Measurements from ENCODE around the gene CD2AP.

Gene CD2AP

DNA sequence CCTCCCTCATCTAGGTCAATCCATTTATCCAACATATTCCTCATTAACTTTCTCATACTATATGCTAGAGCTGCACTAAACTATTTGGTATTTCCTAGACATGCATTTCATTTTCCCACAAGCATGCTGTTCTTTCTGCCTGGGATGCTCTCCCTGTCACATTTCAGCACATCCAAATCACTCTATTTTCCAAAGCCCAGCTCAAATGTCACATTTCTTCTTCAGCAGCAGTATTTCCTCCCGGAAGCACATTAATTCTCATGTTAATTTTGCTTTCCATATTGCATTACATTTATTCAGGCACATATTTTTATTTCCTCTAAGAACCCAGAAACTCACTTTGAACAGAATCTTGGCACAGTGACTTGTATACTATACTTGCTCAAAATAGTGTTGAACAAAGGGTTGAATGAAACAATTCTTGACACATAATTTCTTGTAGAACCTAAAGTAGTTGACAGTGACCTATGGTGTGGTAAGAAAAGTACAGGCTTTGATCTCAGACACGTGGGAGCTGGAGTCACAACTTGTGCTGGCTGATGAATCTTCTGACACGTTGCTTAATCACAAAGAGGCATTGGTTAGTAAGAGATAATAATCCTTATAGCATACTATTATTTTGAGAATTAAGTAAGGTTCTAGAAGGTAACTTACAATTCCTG is 30.8 kb upstream of the CD2AP start:
- TF ChIP-seq POLR2AphosphoS5 (IDR thresholded peaks at IDR 0.05; ENCODE audit: low read depth, low read length) (no peak), TAF1 (IDR thresholded peaks at IDR 0.05; ENCODE audit: borderline replicate concordance, low read depth, low read length) (no peak), POLR2A (IDR thresholded peaks at IDR 0.05; ENCODE audit: low read depth, low read length) (no peak)
- no peak for DNase-seq (ENCODE audit: insufficient read length)
- FAIRE-seq = no peak

- DNase-seq (ENCODE audit: insufficient read length) (no peak), FAIRE-seq (no peak)
- TF ChIP-seq POLR2A (IDR thresholded peaks at IDR 0.05; ENCODE audit: low read depth, low read length) (no peak), TAF1 (IDR thresholded peaks at IDR 0.05; ENCODE audit: borderline replicate concordance, low read depth, low read length) (no peak), POLR2AphosphoS5 (IDR thresholded peaks at IDR 0.05; ENCODE audit: low read depth, low read length) (no peak)
These were observed 29.9 kb upstream of the CD2AP start for GRCh38 chr6:47447722-47448121.

DNA sequence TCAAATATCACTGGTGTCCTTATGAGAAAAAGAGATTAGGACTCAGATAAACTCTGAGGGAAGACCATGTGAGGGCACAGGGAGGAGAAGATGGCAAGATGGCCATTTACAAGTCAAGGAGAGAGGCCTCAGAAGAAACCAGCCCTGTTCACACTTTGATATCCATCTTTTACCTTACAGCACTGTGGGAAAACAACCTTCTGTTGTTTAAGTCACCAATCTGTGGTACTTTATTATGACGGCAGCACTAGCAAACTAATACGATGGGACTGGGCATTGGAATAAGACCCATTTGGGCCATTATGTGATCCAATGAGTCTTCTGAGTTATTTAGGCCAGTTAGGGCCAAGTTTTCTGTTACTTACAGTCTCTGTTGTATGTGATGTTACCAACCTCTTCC is 26.4 kb upstream of the CD2AP start:
- TF ChIP-seq TAF1 (IDR thresholded peaks at IDR 0.05; ENCODE audit: borderline replicate concordance, low read depth, low read length) (no peak), POLR2AphosphoS5 (IDR thresholded peaks at IDR 0.05; ENCODE audit: low read depth, low read length) (no peak), POLR2A (IDR thresholded peaks at IDR 0.05; ENCODE audit: low read depth, low read length) (no peak)
- FAIRE-seq (no peak), DNase-seq (ENCODE audit: insufficient read length) (no peak)

DNA sequence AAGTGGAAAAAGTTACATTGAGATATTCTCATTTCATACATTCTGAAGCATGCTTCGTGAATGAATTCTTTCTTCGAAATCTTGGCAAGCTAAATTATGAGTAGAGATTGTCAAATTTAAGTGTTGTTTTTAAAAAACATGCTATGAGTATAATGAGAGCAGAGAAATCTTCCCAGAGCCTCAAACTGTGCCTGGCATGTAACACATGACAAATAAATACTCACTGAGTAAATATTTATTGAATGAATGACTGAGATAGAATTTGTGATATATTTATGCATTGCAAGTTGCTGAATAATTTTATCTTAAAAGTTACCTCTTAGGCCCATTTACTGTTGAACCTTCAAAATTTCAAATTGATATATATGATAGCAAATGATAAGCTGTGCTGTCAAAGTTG is 24.7 kb upstream of the CD2AP start:
- no peak for DNase-seq (ENCODE audit: insufficient read length)
- FAIRE-seq = no peak
- TF ChIP-seq POLR2A (IDR thresholded peaks at IDR 0.05; ENCODE audit: low read depth, low read length) (no peak), POLR2AphosphoS5 (IDR thresholded peaks at IDR 0.05; ENCODE audit: low read depth, low read length) (no peak), TAF1 (IDR thresholded peaks at IDR 0.05; ENCODE audit: borderline replicate concordance, low read depth, low read length) (no peak)

DNA sequence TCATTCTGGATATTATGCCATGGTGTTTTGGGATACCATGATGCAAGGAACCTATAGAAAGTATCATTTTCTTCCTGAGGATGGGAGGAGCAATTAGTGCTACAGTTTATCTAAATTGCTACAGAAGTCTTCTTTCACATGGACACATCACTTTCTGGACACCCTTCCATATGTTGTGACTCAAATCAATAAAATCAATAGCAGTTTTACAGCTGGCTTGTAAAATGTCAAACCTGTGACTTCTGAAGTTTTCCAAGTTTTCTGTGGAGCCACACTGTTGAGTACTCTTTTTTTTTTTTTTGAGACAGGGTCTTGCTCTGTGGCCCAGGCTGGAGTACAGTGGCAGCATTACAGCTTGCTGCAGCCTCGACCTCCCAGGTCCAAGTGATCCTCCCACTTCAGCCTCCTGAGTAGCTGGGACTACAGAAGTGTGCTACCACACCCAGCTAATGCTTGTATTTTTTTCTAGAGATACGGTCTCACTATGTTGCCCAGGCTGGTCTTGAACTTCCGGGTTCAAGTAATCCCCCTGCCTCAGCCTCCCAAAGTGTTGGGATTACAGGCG is 24.1 kb upstream of the CD2AP start:
- DNase-seq (ENCODE audit: insufficient read length) = no peak
- TF ChIP-seq POLR2A (IDR thresholded peaks at IDR 0.05; ENCODE audit: low read depth, low read length) = no peak
- no peak for TF ChIP-seq TAF1 (IDR thresholded peaks at IDR 0.05; ENCODE audit: borderline replicate concordance, low read depth, low read length)
- no peak for TF ChIP-seq POLR2AphosphoS5 (IDR thresholded peaks at IDR 0.05; ENCODE audit: low read depth, low read length)
- FAIRE-seq = no peak

DNA sequence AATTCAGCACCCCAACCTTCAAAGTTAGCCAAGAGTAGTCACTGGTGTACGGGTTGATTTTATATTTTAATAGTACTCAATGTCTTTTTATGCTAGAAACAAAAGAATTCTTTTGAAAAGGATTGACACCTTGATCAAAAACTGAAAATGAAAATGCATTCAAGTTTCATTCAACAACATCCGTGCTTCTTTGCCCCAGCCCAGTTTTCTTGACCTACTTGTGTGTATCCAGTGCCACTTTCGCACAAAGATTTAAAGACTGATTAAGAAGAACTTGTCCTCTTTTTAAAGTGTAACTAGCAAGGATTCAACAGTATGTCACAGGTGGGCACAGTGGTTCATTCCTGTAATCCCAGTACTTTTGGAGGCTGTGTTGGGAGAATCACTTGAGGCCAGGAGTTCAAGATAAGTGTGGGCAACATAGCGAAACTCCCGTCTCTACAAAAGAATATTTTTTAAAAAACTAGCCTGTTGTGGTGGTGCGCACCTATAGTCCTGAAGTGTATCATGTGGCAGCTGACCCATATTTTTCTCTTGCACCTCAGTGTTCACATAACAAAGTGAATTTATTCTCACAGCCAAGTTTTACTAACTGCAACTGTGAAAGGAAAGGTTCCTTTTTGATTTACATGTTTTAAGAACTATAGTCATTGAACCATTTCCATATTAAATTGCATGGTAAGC is 22.7 kb upstream of the CD2AP start:
- FAIRE-seq (no peak), DNase-seq (ENCODE audit: insufficient read length) (no peak)
- no peak for TF ChIP-seq TAF1 (IDR thresholded peaks at IDR 0.05; ENCODE audit: borderline replicate concordance, low read depth, low read length)
- TF ChIP-seq POLR2AphosphoS5 (IDR thresholded peaks at IDR 0.05; ENCODE audit: low read depth, low read length) = no peak
- TF ChIP-seq POLR2A (IDR thresholded peaks at IDR 0.05; ENCODE audit: low read depth, low read length) = no peak

- no peak for DNase-seq (ENCODE audit: insufficient read length)
- TF ChIP-seq TAF1 (IDR thresholded peaks at IDR 0.05; ENCODE audit: borderline replicate concordance, low read depth, low read length) = no peak
- TF ChIP-seq POLR2AphosphoS5 (IDR thresholded peaks at IDR 0.05; ENCODE audit: low read depth, low read length) = no peak
- no peak for TF ChIP-seq POLR2A (IDR thresholded peaks at IDR 0.05; ENCODE audit: low read depth, low read length)
- peak; percentile 38 for FAIRE-seq
These were observed 21.9 kb upstream of the CD2AP start for GRCh38 chr6:47455533-47456209.

GRCh38 chr6:47456536-47456975 is 21.0 kb upstream of the CD2AP start:
- DNase-seq (ENCODE audit: insufficient read length) (no peak), FAIRE-seq (peak; percentile 38)
- TF ChIP-seq TAF1 (IDR thresholded peaks at IDR 0.05; ENCODE audit: borderline replicate concordance, low read depth, low read length) (no peak), POLR2A (IDR thresholded peaks at IDR 0.05; ENCODE audit: low read depth, low read length) (no peak), POLR2AphosphoS5 (IDR thresholded peaks at IDR 0.05; ENCODE audit: low read depth, low read length) (no peak)

DNA sequence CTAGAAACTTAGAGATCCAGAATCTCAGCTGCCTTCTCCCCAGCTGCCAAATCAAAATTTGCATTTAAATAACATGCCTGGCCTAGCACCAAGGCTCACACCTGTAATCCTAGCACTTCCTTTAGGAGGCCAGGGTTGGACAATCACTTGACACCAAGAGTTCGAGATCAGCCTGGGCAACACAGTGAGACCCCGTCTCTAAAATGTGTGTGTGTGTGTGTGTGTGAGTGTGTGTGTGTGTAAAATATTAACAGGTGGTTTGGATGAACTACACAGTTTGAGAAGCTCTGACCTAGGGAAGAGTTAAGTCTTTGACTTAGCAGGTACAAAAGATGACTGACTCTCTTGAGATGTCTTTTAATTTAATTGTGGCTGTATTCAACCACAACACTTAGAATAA is 20.2 kb upstream of the CD2AP start:
- TF ChIP-seq POLR2A (IDR thresholded peaks at IDR 0.05; ENCODE audit: low read depth, low read length) (no peak), POLR2AphosphoS5 (IDR thresholded peaks at IDR 0.05; ENCODE audit: low read depth, low read length) (no peak), TAF1 (IDR thresholded peaks at IDR 0.05; ENCODE audit: borderline replicate concordance, low read depth, low read length) (no peak)
- no peak for FAIRE-seq
- no peak for DNase-seq (ENCODE audit: insufficient read length)

DNA sequence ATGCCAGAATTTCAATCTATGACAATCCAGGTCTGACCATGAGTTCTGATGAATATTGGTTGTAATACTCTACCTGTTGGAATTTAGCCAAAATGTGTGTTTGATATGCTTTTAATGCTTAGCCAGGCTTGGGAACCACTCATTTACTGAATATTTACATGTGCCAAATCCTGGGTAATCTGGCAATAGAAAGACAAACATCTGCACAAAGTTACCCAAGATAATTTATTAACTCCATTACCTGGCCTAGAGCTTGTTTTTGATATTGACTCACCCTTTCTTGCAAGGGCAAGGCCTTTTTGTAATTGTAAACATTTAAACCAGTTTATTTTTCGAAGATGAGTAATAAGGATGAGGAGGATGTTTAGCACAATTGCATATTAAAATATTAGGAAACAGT is 13.5 kb upstream of the CD2AP start:
- TF ChIP-seq POLR2AphosphoS5 (IDR thresholded peaks at IDR 0.05; ENCODE audit: low read depth, low read length) (no peak), POLR2A (IDR thresholded peaks at IDR 0.05; ENCODE audit: low read depth, low read length) (no peak), TAF1 (IDR thresholded peaks at IDR 0.05; ENCODE audit: borderline replicate concordance, low read depth, low read length) (no peak)
- FAIRE-seq (no peak), DNase-seq (ENCODE audit: insufficient read length) (no peak)

DNA sequence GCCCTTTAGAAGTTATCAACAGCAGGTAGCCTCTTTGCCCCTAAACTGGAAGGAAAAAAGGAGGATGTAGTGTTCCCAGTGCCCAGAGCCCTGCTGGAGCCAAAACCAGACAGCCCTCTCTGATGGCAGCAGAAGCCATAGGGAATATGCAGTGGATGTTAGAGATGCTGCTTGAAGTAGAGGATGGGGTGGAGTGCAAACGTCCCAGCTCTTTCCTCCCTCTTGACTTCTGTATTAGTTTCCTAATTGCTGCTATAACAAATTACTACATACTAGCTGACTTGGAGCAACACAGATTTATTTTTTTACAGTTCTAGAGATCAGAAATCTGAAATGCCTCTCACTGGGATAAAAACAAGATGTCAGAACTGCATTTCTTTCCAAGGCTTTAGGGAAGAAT is 12.5 kb upstream of the CD2AP start:
- DNase-seq (ENCODE audit: insufficient read length) = no peak
- peak; percentile 24 for FAIRE-seq
- no peak for TF ChIP-seq POLR2A (IDR thresholded peaks at IDR 0.05; ENCODE audit: low read depth, low read length)
- no peak for TF ChIP-seq TAF1 (IDR thresholded peaks at IDR 0.05; ENCODE audit: borderline replicate concordance, low read depth, low read length)
- TF ChIP-seq POLR2AphosphoS5 (IDR thresholded peaks at IDR 0.05; ENCODE audit: low read depth, low read length) = no peak

All from GM12892 (cell line).